Activated T-cell treated with anti-CD3 and anti-CD28 coated beads for 4 hours (primary cell): ENCODE measurements around the gene DMWD.
"Not testable (repeated sequence)": the region's sequence is repeated elsewhere in the genome, so short reads cannot be mapped to it uniquely, and the experiment has no call there.

Experiments
- DNase-seq: peaks from one replicate; pipeline ENCODE4 v3.0.0-alpha.2; 2020

DMWD gene

GRCh38 chr19:45768655-45768983 is 24.0 kb downstream of the DMWD start:
- DNase-seq, result no peak

GRCh38 chr19:45767881-45768654 is 24.6 kb downstream of the DMWD start:
- no peak for DNase-seq

- DNase-seq, result no peak
These were observed 25.2 kb downstream of the DMWD start for GRCh38 chr19:45767410-45767880.

- no peak for DNase-seq
These were observed 25.7 kb downstream of the DMWD start for GRCh38 chr19:45766869-45767346.

- no peak for DNase-seq
These were observed 26.3 kb downstream of the DMWD start for GRCh38 chr19:45766296-45766868.

GRCh38 chr19:45765702-45766295 is 26.8 kb downstream of the DMWD start:
- DNase-seq, result no peak

GRCh38 chr19:45764945-45765701 is 27.5 kb downstream of the DMWD start:
- DNase-seq, result no peak

- DNase-seq, result no peak
These were observed 28.2 kb downstream of the DMWD start for GRCh38 chr19:45764475-45764874.

- no peak for DNase-seq
These were observed 28.9 kb downstream of the DMWD start for GRCh38 chr19:45763691-45764294.

GRCh38 chr19:45762870-45763631 is 29.6 kb downstream of the DMWD start:
- DNase-seq, result no peak

- no peak for DNase-seq
These were observed 30.9 kb downstream of the DMWD start for GRCh38 chr19:45761714-45762113.

GRCh38 chr19:45758921-45759320 is 33.7 kb downstream of the DMWD start:
- DNase-seq, result no peak

GRCh38 chr19:45757695-45758094 is 35.0 kb downstream of the DMWD start:
- no peak for DNase-seq

GRCh38 chr19:45754323-45754722 is 38.3 kb downstream of the DMWD start:
- no peak for DNase-seq

GRCh38 chr19:45753548-45753947 is 39.1 kb downstream of the DMWD start:
- no peak for DNase-seq

GRCh38 chr19:45752639-45753038 is 40.0 kb downstream of the DMWD start:
- DNase-seq, result no peak

- not testable (repeated sequence) for DNase-seq
These were observed 41.2 kb downstream of the DMWD start for GRCh38 chr19:45751483-45751882.

GRCh38 chr19:45747513-45747912 is 45.1 kb downstream of the DMWD start:
- DNase-seq, result no peak

- no peak for DNase-seq
These were observed 45.8 kb downstream of the DMWD start for GRCh38 chr19:45746866-45747265.

GRCh38 chr19:45745606-45746005 is 47.0 kb downstream of the DMWD start:
- DNase-seq, result no peak

- no peak for DNase-seq
These were observed 49.7 kb downstream of the DMWD start for GRCh38 chr19:45742969-45743368.
